AG20443 (cell line): ENCODE data around the gene HEATR1.
"Not testable (repeated sequence)": the region's sequence is repeated elsewhere in the genome, so short reads cannot be mapped to it uniquely, and the experiment has no call there.

ENCODE experiments used
- DNase-seq: peaks from one replicate; pipeline ENCODE4 v3.0.0; 2012; ENCODE audit warnings: low spot score, mixed read lengths

HEATR1 gene

GRCh38 chr1:236508593-236509027 is 95.7 kb downstream of the HEATR1 start:
- DNase-seq: no peak

GRCh38 chr1:236507022-236507700 is 97.2 kb downstream of the HEATR1 start:
- DNase-seq: peak; percentile 33

DNA sequence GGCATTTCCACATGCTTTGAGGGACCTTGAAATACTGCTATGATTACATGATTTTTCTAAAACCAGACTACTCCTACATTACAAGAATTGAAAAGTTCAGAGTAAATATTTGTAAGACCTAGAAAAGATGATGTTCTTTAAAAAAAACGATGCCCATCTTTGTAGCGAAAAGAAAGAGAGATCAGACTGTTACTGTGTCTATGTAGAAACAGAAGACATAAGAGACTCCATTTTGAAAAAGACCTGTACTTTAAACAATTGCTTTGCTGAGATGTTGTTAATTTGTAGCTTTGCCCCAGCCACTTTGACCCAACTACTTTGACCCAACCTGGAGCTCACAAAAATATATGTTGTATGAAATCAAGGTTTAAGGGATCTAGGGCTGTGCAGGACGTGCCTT is 100.0 kb downstream of the HEATR1 start:
- DNase-seq: not testable (repeated sequence)

DNA sequence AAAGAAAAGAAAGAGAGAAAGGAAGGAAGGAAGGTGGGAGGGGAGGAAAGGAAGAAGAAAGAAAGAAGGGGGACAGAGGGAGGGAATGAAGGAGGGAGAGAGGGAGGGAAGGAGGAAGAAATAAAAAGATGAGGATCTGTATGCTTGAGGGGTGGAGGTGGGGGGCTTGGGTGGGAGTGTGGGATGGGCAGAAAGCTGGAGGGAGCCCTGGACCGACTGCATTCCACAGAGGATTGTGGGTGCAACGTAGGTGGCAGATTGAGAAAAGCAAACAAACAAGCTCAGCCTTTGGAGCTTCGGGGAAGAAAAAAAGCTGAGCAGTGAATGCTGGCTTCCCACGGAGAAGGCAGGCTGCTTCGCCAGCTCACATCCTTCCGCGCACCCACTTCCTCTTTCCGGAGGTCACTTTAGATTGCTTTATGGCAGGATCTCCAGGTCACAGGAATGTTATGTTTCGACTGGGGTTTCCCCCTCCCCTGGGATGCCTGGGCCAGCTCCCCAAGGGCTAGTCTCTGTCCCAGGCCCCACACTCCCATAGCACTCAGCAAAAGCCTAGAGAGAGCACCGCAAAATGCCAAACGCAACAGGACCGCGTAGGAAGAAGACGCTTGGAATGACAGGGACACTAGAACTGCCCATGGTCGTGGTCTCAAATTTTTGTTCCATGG is 101.2 kb downstream of the HEATR1 start:
- peak; percentile 70 for DNase-seq

- DNase-seq: no peak
Observed at GRCh38 chr1:236502579-236502971, 101.7 kb downstream of the HEATR1 start.

DNA sequence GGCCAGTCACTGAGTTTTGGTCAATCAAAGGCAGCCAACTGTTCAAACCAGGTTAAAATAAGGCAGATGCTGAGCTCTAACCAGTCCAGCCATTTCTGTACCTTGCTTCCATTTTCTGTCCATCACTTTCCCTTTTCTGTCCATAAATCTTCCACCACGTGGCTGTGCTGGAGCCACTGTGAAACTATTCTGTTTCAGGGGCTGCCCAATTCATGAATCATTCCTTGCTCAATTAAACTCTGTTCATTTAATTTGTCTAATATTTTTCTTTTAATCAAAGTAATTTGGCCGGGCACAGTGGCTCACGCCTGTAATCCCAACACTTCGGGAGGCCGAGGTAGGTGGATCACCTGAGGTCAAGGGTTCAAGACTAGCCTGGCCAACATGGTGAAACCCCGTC is 103.2 kb downstream of the HEATR1 start:
- no peak for DNase-seq
